ENCODE data around the gene USP10. TPM values are rescaled to one million over a fixed set of nuclear protein-coding genes. Genes with fewer than 3 reads are reported as not detected.
"Not testable (repeated sequence)": the region's sequence is repeated elsewhere in the genome, so short reads cannot be mapped to it uniquely, and the experiment has no call there.

Gene USP10
- total and polyA plus RNA-seq, 2 donors: 31.7 to 44.7 TPM

DNA sequence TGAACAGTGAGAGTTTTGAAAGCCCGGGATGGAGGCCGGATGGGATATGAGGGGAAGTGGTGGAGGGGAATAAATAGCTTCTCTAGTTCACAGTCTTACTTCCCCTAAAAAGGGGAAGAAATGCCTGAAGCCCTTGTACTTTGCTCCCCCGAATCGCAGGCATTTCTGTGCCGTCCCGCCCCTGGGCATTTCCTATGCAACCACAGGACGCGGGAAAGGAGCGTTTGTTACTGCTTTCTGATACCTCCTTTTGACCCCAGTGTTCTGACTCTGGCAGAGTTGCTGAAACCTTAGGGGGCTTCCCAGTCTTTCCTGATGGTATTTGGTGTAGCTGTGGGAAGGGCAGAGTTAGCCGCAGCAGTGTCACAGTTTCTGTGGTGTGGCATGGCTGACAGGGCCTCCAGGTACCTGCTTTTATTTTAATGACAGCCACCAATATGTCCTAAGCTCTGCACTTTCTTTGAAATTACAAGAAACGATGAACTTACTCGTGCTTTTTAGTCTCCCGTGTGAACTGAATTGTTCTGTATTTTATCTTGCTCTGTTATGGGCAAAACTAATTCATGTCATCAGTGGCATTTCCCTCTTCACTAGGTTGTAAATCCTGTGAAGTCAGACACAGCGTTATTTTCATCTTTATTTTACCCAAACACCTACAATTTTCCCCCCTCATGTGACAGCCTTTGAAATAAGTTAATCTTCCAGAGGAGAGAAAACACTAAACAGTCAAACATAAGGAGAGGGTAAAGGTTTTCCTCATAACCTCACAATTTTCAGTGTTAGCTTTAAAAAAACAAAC, 27.1 kb downstream of the USP10 start:
- WGBS: 14% methylated on average over 14 of the region's 14 CpGs
- no peaks in the 10 kb centered on the region for H3K27me3 ChIP-seq (ENCODE audit: control insufficient read depth in 2 of 2, insufficient read depth in 1 of 2, low read length in 1 of 2)
- peaks cover 8 to 14% of the 10 kb centered on the region in 2 donors for H3K4me1 ChIP-seq (ENCODE audit: control insufficient read depth in 2 of 2, insufficient read depth in 2 of 2, low read length in 2 of 2)
- DNase-seq (ENCODE audit: low read depth in 6 of 9, low spot score in 9 of 9): peak in 1 of 9 donors; percentile 18
- H3K36me3 ChIP-seq (ENCODE audit: control insufficient read depth in 2 of 2, insufficient read depth in 2 of 2, low read length in 1 of 2): peaks cover 0 to 1% of the 10 kb centered on the region in 2 donors
- H3K9me3 ChIP-seq (ENCODE audit: control insufficient read depth in 2 of 2, insufficient read depth in 1 of 2, low read length in 1 of 2): no peaks in the 10 kb centered on the region
- no peak overlapping the region for H3K27ac ChIP-seq (ENCODE audit: low read depth in 1 of 2, low read length in 1 of 2)
- no peak overlapping the region for H3K4me3 ChIP-seq (ENCODE audit: low read length in 2 of 2)

DNA sequence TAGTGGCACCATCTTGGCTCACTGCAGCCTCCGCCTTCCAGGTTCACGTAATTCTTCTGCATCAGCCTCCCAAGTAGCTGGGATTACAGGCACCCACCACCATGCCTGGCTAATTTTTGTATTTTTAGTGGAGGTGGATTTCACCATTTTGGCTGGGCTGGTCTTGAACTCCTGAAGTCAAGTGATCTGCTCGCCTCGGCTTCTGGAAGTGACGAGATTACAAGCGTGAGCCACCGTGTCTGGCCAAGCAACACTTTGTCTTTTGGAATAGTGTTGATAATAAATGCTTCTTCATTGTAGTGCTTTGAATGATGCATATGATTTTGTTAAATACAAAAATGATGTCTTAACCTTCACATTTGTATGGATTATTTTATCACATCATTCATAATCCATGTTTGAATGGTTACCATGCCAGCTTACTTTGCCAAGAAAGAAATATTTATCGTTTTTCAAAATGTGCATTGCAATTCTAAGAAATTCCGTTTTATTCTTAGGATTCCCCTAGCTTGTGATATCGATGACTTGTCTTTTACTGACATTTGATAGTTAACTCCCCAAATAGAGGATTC, 29.1 kb downstream of the USP10 start:
- Histone ChIP-seq H3K36me3 (ENCODE audit: control insufficient read depth in 2 of 2, insufficient read depth in 2 of 2, low read length in 1 of 2) (peaks cover 1 to 4% of the 10 kb centered on the region in 2 donors), H3K9me3 (ENCODE audit: control insufficient read depth in 2 of 2, insufficient read depth in 1 of 2, low read length in 1 of 2) (no peaks in the 10 kb centered on the region), H3K27me3 (ENCODE audit: control insufficient read depth in 2 of 2, insufficient read depth in 1 of 2, low read length in 1 of 2) (no peaks in the 10 kb centered on the region), H3K4me3 (ENCODE audit: low read length in 2 of 2) (no peak overlapping the region), H3K4me1 (ENCODE audit: control insufficient read depth in 2 of 2, insufficient read depth in 2 of 2, low read length in 2 of 2) (peaks cover 8 to 16% of the 10 kb centered on the region in 2 donors), H3K27ac (ENCODE audit: low read depth in 1 of 2, low read length in 1 of 2) (no peak overlapping the region)
- DNase-seq (ENCODE audit: low read depth in 6 of 9, low spot score in 9 of 9): no peak
- 98% methylated on average over 10 of the region's 10 CpGs for WGBS

DNA sequence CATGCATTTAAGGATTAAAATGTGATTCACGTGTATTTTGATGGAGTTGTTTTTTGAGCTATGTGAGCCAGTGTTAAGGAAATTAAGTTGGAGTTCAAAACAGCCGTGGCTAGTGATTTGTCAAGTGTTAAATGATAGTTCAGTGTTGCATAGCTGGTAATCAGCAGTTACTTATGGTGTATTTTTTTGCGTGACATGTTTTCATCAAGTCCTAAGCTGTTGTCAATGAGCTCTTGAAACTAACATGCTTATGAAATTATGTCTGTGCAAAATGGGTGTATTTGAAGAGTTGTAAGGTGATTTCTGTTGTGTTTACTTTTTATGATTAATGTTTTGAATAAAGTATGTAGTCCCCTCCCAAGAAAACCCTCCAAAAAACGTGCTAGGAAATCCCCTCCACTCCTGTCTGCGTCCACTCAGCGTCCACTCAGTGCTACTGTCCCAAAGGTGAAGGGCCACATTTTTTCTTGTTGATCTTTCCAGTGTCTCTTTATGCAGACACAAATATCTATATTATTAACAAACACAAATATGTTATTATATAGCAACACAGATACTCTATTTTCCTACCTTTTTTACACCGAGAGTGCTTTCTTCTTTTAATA, 30.0 kb downstream of the USP10 start:
- no peaks in the 10 kb centered on the region for H3K27me3 ChIP-seq (ENCODE audit: control insufficient read depth in 2 of 2, insufficient read depth in 1 of 2, low read length in 1 of 2)
- H3K4me3 ChIP-seq (ENCODE audit: low read length in 2 of 2): no peak overlapping the region
- no peak for DNase-seq (ENCODE audit: low read depth in 6 of 9, low spot score in 9 of 9)
- H3K4me1 ChIP-seq (ENCODE audit: control insufficient read depth in 2 of 2, insufficient read depth in 2 of 2, low read length in 2 of 2): peaks cover 8 to 14% of the 10 kb centered on the region in 2 donors
- H3K36me3 ChIP-seq (ENCODE audit: control insufficient read depth in 2 of 2, insufficient read depth in 2 of 2, low read length in 1 of 2): peaks cover 4 to 5% of the 10 kb centered on the region in 2 donors
- WGBS: 64% methylated on average over 7 of the region's 7 CpGs
- no peaks in the 10 kb centered on the region for H3K9me3 ChIP-seq (ENCODE audit: control insufficient read depth in 2 of 2, insufficient read depth in 1 of 2, low read length in 1 of 2)
- H3K27ac ChIP-seq (ENCODE audit: low read depth in 1 of 2, low read length in 1 of 2): peak overlapping the region in 1 of 2 donors; percentile 2

DNA sequence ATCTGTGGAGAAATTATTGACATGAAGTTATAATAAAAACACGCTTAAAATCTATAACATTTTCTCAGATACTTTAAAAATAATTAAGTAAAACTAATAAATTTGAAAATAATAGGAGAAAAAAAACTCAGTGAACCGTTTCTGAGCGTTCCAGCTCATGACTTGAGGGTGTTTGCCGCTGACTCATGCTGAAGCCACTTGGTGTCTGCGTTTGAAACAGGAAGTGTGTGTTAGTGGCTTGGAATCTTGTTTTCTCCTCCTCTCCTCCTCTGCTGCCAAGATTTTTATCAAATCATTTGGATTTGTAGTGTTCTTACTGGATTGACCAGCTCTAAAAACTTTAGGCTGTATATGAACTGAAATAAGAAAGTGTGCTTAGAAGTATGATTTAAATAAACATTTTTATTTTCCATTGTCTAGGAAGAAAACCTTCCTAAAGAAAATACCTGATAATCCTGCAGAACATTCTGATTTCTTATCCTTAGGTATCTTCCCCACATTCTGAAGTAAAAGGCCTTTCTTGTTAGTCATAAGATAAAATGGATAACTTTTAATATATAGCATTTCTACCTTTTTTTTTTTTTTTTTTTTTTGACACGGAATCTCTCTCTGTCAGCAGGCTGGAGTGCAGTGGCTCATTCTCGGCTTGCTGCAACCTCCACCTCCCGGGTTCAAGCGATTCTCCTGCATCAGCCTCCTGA, 30.8 kb downstream of the USP10 start:
- Histone ChIP-seq H3K4me1 (ENCODE audit: control insufficient read depth in 2 of 2, insufficient read depth in 2 of 2, low read length in 2 of 2) (peaks cover 8 to 14% of the 10 kb centered on the region in 2 donors), H3K27ac (ENCODE audit: low read depth in 1 of 2, low read length in 1 of 2) (no peak overlapping the region), H3K4me3 (ENCODE audit: low read length in 2 of 2) (no peak overlapping the region), H3K9me3 (ENCODE audit: control insufficient read depth in 2 of 2, insufficient read depth in 1 of 2, low read length in 1 of 2) (no peaks in the 10 kb centered on the region), H3K36me3 (ENCODE audit: control insufficient read depth in 2 of 2, insufficient read depth in 2 of 2, low read length in 1 of 2) (peaks cover 4 to 11% of the 10 kb centered on the region in 2 donors), H3K27me3 (ENCODE audit: control insufficient read depth in 2 of 2, insufficient read depth in 1 of 2, low read length in 1 of 2) (no peaks in the 10 kb centered on the region)
- 24% methylated on average over 9 of the region's 9 CpGs for WGBS
- peak in 3 of 9 donors; percentile 32 to 46 (median 33) for DNase-seq (ENCODE audit: low read depth in 6 of 9, low spot score in 9 of 9)

DNA sequence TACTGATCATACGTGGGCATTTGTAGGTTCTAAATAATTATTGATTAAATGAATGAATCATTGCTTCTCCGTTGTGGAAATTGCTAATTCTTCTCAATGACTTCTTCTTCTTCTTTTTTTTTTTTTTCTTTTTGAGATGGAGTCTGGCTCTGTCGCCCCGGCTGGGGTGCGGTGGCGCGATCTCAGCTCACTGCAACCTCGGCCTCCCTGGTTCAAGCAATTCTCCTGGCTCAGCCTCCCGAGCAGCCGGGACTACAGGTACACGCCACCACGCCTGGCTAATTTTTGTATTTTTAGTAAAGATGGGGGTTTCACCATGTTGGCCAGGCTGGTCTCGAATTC, 32.5 kb downstream of the USP10 start:
- peaks cover 11 to 14% of the 10 kb centered on the region in 2 donors for H3K4me1 ChIP-seq (ENCODE audit: control insufficient read depth in 2 of 2, insufficient read depth in 2 of 2, low read length in 2 of 2)
- 96% methylated on average over 13 of the region's 13 CpGs for WGBS
- not testable (repeated sequence) for H3K4me3 ChIP-seq (ENCODE audit: low read length in 2 of 2); H3K9me3 ChIP-seq (ENCODE audit: control insufficient read depth in 2 of 2, insufficient read depth in 1 of 2, low read length in 1 of 2); H3K27ac ChIP-seq (ENCODE audit: low read depth in 1 of 2, low read length in 1 of 2); DNase-seq (ENCODE audit: low read depth in 6 of 9, low spot score in 9 of 9); H3K27me3 ChIP-seq (ENCODE audit: control insufficient read depth in 2 of 2, insufficient read depth in 1 of 2, low read length in 1 of 2)
- peaks cover 4 to 13% of the 10 kb centered on the region in 2 donors for H3K36me3 ChIP-seq (ENCODE audit: control insufficient read depth in 2 of 2, insufficient read depth in 2 of 2, low read length in 1 of 2)

DNA sequence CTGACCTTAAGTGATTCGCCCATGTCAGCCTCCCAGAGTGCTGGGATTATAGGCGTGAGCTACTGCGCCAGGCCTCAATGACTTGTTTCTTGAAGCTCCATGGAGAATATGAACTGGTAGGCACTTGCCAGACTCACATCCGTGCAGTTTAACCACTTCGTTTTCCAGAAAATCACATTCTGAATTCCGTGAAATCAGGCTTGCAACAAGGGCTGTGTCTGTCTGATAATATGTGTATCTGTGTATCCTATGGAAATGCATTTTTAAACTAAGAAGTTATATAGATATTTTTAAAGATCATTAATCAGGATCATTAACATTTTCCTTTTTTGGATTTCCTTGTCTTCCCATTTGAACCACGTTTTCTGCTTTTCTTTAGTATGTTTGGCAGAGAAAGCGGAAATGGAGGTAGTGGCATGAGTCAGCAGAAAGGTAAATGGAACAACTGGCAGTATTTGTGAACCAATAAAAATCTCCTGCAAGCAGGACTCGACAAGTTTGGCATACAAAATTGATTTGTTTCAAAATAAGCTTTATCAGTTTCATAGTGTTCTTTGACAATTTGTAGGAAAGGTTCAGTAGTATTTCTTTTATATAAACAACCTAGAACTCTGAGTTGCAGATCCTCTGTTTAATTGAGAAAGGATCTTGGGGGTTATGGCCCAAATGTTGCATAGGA, 33.0 kb downstream of the USP10 start:
- Histone ChIP-seq H3K27me3 (ENCODE audit: control insufficient read depth in 2 of 2, insufficient read depth in 1 of 2, low read length in 1 of 2) (no peaks in the 10 kb centered on the region), H3K9me3 (ENCODE audit: control insufficient read depth in 2 of 2, insufficient read depth in 1 of 2, low read length in 1 of 2) (no peaks in the 10 kb centered on the region), H3K4me1 (ENCODE audit: control insufficient read depth in 2 of 2, insufficient read depth in 2 of 2, low read length in 2 of 2) (peaks cover 14 to 19% of the 10 kb centered on the region in 2 donors), H3K27ac (ENCODE audit: low read depth in 1 of 2, low read length in 1 of 2) (no peak overlapping the region), H3K36me3 (ENCODE audit: control insufficient read depth in 2 of 2, insufficient read depth in 2 of 2, low read length in 1 of 2) (peaks cover 4 to 13% of the 10 kb centered on the region in 2 donors), H3K4me3 (ENCODE audit: low read length in 2 of 2) (no peak overlapping the region)
- 76% methylated on average over 9 of the region's 9 CpGs for WGBS
- no peak for DNase-seq (ENCODE audit: low read depth in 6 of 9, low spot score in 9 of 9)

DNA sequence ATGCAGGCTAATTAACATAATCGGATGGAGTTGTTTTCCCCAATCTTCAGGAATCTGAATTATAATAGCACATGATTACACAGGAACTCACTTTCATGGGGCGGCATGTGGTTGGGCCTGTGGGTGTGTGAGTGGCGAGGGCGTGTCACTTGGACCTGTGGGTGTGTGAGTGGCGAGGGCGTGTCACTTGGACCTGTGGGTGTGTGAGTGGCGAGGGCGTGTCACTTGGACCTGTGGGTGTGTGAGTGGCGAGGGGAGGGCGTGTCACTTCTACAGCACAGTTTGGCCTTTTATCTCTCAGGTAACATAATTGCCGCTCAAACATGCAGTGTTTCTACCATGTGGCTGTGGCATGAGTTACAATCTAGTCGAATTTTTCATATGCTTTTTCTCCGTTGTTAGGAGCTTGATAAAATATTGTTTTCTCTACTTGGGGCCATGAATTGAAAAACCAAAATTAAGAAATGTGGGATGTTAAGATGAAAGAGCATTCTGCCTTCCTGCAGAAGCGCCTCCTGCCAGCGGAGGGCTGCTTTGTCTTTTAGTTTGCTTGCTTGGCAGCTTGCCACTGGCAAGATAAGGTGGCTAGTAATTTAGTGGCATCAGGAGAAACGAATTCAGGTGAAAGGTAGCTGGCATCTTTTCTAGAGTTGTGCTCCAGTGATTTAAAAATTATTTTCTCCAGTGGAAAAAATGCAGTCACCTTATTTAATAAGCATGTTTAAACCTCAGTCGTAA, 36.2 kb downstream of the USP10 start:
- Histone ChIP-seq H3K4me3 (ENCODE audit: low read length in 2 of 2) (no peak overlapping the region), H3K27ac (ENCODE audit: low read depth in 1 of 2, low read length in 1 of 2) (peak overlapping the region in 1 of 2 donors; percentile 36), H3K4me1 (ENCODE audit: control insufficient read depth in 2 of 2, insufficient read depth in 2 of 2, low read length in 2 of 2) (peaks cover 17 to 25% of the 10 kb centered on the region in 2 donors), H3K27me3 (ENCODE audit: control insufficient read depth in 2 of 2, insufficient read depth in 1 of 2, low read length in 1 of 2) (no peaks in the 10 kb centered on the region), H3K36me3 (ENCODE audit: control insufficient read depth in 2 of 2, insufficient read depth in 2 of 2, low read length in 1 of 2) (peaks cover 8 to 17% of the 10 kb centered on the region in 2 donors), H3K9me3 (ENCODE audit: control insufficient read depth in 2 of 2, insufficient read depth in 1 of 2, low read length in 1 of 2) (no peaks in the 10 kb centered on the region)
- DNase-seq (ENCODE audit: low read depth in 6 of 9, low spot score in 9 of 9): no peak
- 79% methylated on average over 17 of the region's 17 CpGs for WGBS
